Fibroblast of peridontal ligament (primary cell): Measurements from ENCODE around the gene ADRA2B.
"Not testable (repeated sequence)": the region's sequence is repeated elsewhere in the genome, so short reads cannot be mapped to it uniquely, and the experiment has no call there.

ENCODE experiments used
- DNase-seq: peaks from one replicate; pipeline ENCODE4 v3.0.0-alpha.2; 2010; ENCODE audit errors: extremely low read depth

Gene ADRA2B

GRCh38 chr2:96116424-96116878 is at the start of gene ADRA2B:
Gene ADRA2B, minus strand, starts transcription at chr2:96116571. Its CDS starts 422 bp downstream, at chr2:96116149.
- DNase-seq = no peak

- no peak for DNase-seq
These were observed 48.3 kb upstream of the ADRA2B start for GRCh38 chr2:96164459-96165184.

GRCh38 chr2:96163768-96164429 is 47.5 kb upstream of the ADRA2B start:
- DNase-seq = no peak

GRCh38 chr2:96163415-96163767 is 47.0 kb upstream of the ADRA2B start:
- DNase-seq = no peak

GRCh38 chr2:96161898-96162297 is 45.5 kb upstream of the ADRA2B start:
- no peak for DNase-seq

- DNase-seq = not testable (repeated sequence)
These were observed 44.0 kb upstream of the ADRA2B start for GRCh38 chr2:96160366-96160765.

- no peak for DNase-seq
These were observed 42.9 kb upstream of the ADRA2B start for GRCh38 chr2:96159084-96159830.

- DNase-seq = no peak
These were observed 42.2 kb upstream of the ADRA2B start for GRCh38 chr2:96158554-96158940.

GRCh38 chr2:96157649-96158553 is 41.5 kb upstream of the ADRA2B start:
- no peak for DNase-seq

- DNase-seq = no peak
These were observed 40.7 kb upstream of the ADRA2B start for GRCh38 chr2:96156926-96157648.

GRCh38 chr2:96156011-96156820 is 39.8 kb upstream of the ADRA2B start:
- DNase-seq = no peak

GRCh38 chr2:96154506-96155380 is 38.4 kb upstream of the ADRA2B start:
- no peak for DNase-seq

- no peak for DNase-seq
These were observed 37.6 kb upstream of the ADRA2B start for GRCh38 chr2:96153991-96154431.

- DNase-seq = no peak
These were observed 36.9 kb upstream of the ADRA2B start for GRCh38 chr2:96153291-96153713.

GRCh38 chr2:96152304-96153161 is 36.2 kb upstream of the ADRA2B start:
- no peak for DNase-seq

GRCh38 chr2:96151595-96152303 is 35.4 kb upstream of the ADRA2B start:
- DNase-seq = no peak
